Thymus (tissue), 11 donors: ENCODE data around the gene B3GALT6. TPM values are rescaled to one million over a fixed set of nuclear protein-coding genes. Genes with fewer than 3 reads are reported as not detected.
A peak's percentile ranks its signal among the peaks of the same experiment; 100 is the strongest.

Source experiments
- DNase-seq, 9 donors: peaks; one replicate each; pipeline ENCODE4 v3.0.0-alpha.2; 2013; ENCODE audit warnings: low spot score in 9 of 9, low read depth in 6 of 9, missing footprints in 1 of 9
- H3K27ac ChIP-seq, 2 donors: one replicate each; pipeline ENCODE4 v1.5.1; 2013; ENCODE audit warnings: control low read depth in 1 of 2, low read depth in 1 of 2, low read length in 1 of 2, mild to moderate bottlenecking in 1 of 2, moderate library complexity in 1 of 2
- H3K27me3 ChIP-seq, 2 donors: one replicate each; pipeline ENCODE4 v1.5.1; 2013; ENCODE audit warnings: low read length in 1 of 2; ENCODE audit not compliant: control insufficient read depth in 2 of 2, insufficient read depth in 1 of 2
- H3K36me3 ChIP-seq, 2 donors: one replicate each; pipeline ENCODE4 v1.5.1; 2013; ENCODE audit warnings: low read length in 1 of 2, mild to moderate bottlenecking in 1 of 2, moderate library complexity in 1 of 2; ENCODE audit not compliant: control insufficient read depth in 2 of 2, insufficient read depth in 2 of 2
- H3K4me1 ChIP-seq, 2 donors: one replicate each; pipeline ENCODE4 v1.5.1; 2013; ENCODE audit warnings: low read length in 2 of 2; ENCODE audit not compliant: control insufficient read depth in 2 of 2, insufficient read depth in 2 of 2
- H3K4me3 ChIP-seq, 2 donors: one replicate each; pipeline ENCODE4 v1.5.1; 2013; ENCODE audit warnings: low read length in 2 of 2, control low read depth in 1 of 2, mild to moderate bottlenecking in 1 of 2
- H3K9me3 ChIP-seq, 2 donors: one replicate each; pipeline ENCODE4 v1.5.1; 2013; ENCODE audit warnings: low read length in 1 of 2, mild to moderate bottlenecking in 1 of 2; ENCODE audit not compliant: control insufficient read depth in 2 of 2, insufficient read depth in 1 of 2
- WGBS: extraction: QIAGEN DNeasy Blood & Tissue Kit; methylation state at CpG from one replicate; pipeline ENCODE4 v1.1.7; 2013; 5-methylcytosine and 5-hydroxymethylcytosine counted together
- polyA plus RNA-seq: library from polyadenylated mRNA; stranded (reverse); fragments of 200-250 nt; gene quantifications from one replicate; pipeline ENCODE4 v1.2.3, GENCODE V29; 2013
- total RNA-seq: library from RNA; stranded (reverse); fragments of 120-200 nt; gene quantifications from one replicate; pipeline ENCODE4 v1.2.4, GENCODE V29; 2013
- donor health status: healthy.

Gene B3GALT6
- total and polyA plus RNA-seq, 2 donors = 11.8 to 16.3 TPM

DNA sequence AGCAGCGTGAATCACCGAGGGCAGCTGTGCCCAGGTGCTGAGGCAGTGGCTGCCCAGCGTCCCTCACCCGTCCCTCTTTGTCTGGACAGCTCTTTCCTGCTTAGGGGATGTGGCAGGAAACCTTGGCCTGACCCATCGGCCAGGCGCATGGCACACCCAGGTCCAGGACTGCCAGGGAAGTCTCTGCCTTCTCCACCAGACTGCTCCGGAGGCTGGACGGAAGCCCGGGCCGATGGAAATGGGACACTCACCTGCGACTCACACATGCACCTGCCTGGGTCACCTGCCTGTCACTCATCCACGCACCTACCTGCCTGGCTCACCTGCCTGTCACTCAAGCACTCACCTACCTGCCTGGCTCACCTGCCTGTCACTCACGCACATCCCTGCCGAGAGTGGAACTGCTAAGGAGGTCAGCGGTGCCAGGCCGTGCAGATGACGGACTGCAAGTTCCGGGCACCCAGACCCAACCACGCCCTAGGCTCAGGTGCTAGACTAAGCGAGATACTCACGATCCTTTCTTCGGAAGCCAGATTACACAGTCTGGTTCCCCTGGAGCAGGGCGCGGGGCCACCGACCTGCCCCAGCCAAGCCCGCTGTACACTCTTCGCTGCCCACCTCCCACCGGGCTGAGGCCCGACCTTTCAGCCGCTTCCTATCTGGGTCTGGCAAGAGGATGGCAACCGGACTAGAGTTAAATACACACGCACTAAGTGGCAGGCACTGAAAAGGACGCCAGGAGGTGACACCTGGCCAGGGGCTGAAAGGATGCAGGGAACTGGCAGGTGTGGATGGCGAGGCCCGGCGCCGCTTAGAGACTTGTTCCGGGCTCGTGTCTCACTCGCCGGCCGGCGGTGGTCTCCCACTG lies 40.5 kb downstream of the B3GALT6 start:
- Histone ChIP-seq H3K4me3 (peak overlapping the region; percentile 76 to 95), H3K27ac (no peak overlapping the region), H3K4me1 (peaks cover 23 to 39% of the 10 kb centered on the region in 2 donors), H3K27me3 (no peaks in the 10 kb centered on the region), H3K36me3 (peaks cover 17 to 23% of the 10 kb centered on the region in 2 donors), H3K9me3 (no peaks in the 10 kb centered on the region)
- whole genome bisulfite sequencing = 53% methylated on average over 43 of the region's 43 CpGs
- peak in 1 of 9 donors; percentile 41 for DNase-seq

DNA sequence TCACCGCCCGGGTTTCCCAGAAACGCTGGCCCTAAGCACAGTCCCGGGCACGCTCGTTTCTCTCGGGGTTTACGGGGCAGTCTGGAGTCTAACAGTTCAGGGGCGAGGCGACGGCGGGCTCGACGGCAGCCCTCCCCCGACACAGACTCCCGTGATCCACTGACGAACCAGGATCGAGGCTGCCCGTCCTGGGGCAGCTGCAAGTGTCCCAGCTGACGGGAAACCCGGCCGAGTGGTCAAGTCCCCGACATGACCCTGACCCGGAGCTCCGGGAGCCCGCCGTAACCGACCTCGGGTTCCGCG lies 41.1 kb downstream of the B3GALT6 start:
- H3K27me3 ChIP-seq = no peaks in the 10 kb centered on the region
- peaks cover 11 to 18% of the 10 kb centered on the region in 2 donors for H3K36me3 ChIP-seq
- no peak for DNase-seq
- WGBS = under 1% methylated on average over 31 of the region's 31 CpGs
- no peaks in the 10 kb centered on the region for H3K9me3 ChIP-seq
- H3K27ac ChIP-seq = peak overlapping the region in 1 of 2 donors; percentile 79
- H3K4me3 ChIP-seq = peak overlapping the region; percentile 76 to 95
- peaks cover 23 to 39% of the 10 kb centered on the region in 2 donors for H3K4me1 ChIP-seq

DNA sequence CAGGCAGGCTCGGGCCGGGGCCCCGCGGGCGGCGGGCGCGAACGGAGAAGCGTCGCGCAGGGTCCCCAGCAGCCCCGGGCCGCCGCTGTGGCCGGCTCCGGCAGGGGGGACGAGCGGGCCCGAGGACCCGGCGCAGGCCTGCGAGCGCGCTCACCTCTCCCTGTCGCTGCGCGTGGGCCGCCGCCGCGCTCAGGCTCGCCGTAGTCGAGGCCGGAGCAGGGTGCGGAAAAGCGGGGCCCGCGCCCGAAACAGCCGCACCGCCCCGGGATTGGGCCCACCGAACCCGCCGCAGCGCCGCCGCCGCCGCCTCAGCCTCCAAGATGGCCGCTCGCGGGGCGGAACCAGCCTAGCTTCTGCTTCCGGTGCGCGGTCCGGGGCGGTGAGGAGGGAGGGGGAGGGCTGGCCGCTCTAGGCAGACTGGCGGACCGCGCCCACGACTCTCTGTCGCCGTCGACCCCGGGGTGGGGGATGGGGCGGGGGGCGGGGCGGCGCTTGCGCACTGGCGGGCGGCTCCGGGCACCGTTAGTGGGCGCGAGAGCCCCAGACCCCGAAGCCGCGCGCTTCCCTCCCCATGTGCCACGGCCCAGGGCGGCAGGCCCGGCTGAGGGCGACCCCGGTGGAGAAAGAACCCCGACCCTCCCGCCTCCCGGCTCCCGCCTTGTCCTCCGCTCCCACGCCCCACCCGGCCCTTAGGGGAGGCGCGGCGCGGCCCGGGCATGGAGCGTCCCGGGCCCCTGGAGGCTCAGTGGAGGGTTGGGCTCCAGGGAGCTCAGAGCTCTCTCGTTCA lies 41.7 kb downstream of the B3GALT6 start, which contains the start of gene UBE2J2:
UBE2J2 (minus strand) TSS at position 343 of the 787 bp plus-strand sequence. CDS start 5,862 bp downstream, outside the sequence.
- DNase-seq = peak; percentile 68 to 94 (median 85)
- under 1% methylated on average over 105 of the region's 105 CpGs for WGBS
- H3K4me1 ChIP-seq = peaks cover 23 to 39% of the 10 kb centered on the region in 2 donors

DNA sequence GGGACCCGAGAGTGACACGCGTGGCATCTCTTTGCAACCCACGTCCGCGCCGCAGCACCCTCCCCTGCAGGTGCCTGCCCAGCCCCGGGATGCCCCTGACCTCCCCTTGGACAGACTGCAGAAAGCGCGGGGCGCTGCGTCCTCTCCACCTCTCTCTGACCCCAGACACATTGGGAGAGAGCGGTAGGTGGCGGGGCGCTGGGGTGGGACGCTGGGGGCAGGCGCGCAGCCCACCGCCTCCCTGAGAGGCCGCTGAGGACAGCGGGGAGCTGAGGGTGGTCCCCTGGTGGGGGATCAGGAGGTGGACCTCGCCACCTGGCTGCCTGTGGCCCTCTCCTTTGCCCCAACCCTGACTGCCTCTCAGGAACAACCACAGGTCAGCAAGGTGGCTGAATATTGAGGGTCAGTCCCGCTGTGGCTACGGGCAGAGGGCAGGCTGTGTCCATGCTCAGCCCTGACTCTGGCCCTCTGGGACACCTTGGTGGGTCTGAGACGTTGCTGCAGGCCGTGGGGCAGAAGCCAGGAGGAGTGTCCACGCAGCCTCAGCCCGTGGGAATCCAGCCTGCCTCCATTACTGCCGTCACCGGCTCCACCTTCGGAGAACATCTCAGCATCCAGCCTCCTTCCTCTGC lies 42.4 kb downstream of the B3GALT6 start:
- Histone ChIP-seq H3K4me1 (peaks cover 23 to 39% of the 10 kb centered on the region in 2 donors), H3K9me3 (no peaks in the 10 kb centered on the region), H3K27me3 (no peaks in the 10 kb centered on the region), H3K27ac (peak overlapping the region; percentile 26 to 76), H3K36me3 (peaks cover 4 to 15% of the 10 kb centered on the region in 2 donors), H3K4me3 (peak overlapping the region; percentile 63 to 95)
- DNase-seq = no peak
- WGBS = 40% methylated on average over 31 of the region's 31 CpGs

More for the DNA sequence above, 41.7 kb downstream of the B3GALT6 start, which contains the start of gene UBE2J2:
- peaks cover 7 to 15% of the 10 kb centered on the region in 2 donors for H3K36me3 ChIP-seq
- no peaks in the 10 kb centered on the region for H3K9me3 ChIP-seq
- peak within 1 kb of the TSS; percentile 26 to 79 for H3K27ac ChIP-seq
- no peaks in the 10 kb centered on the region for H3K27me3 ChIP-seq
- H3K4me3 ChIP-seq = peak within 1 kb of the TSS; percentile 76 to 95

DNA sequence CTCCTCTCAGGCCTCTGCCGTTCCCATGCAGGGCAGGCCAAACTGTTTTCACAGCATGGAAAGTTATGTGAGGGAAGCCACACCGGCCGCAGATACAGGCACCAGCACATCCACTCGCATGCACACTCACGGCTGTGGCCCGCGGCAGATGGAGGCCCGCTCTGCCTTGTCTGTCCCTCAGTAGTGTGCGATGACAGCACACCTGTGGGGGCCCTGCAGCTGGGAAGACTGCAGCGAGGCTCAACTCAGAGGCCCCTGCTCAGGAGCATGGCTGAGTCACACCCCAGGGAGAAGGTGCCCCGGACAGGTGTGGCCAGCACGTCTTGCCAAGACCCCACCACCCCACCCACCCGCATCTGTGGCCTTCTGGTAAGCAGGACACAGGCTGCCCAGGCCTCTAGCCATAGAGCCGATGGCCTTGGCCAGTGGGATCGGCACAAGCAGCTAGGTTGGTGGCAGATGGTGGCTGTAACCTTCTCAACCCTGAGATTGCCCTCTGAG lies 42.9 kb downstream of the B3GALT6 start:
- H3K36me3 ChIP-seq = peaks cover 4 to 11% of the 10 kb centered on the region in 2 donors
- H3K4me1 ChIP-seq = peaks cover 23 to 39% of the 10 kb centered on the region in 2 donors
- H3K9me3 ChIP-seq = no peaks in the 10 kb centered on the region
- H3K27me3 ChIP-seq = no peaks in the 10 kb centered on the region
- no peak overlapping the region for H3K4me3 ChIP-seq
- WGBS = 87% methylated on average over 15 of the region's 15 CpGs
- H3K27ac ChIP-seq = peak overlapping the region in 1 of 2 donors; percentile 23
- DNase-seq = peak in 4 of 9 donors; percentile 35 to 63 (median 50)

DNA sequence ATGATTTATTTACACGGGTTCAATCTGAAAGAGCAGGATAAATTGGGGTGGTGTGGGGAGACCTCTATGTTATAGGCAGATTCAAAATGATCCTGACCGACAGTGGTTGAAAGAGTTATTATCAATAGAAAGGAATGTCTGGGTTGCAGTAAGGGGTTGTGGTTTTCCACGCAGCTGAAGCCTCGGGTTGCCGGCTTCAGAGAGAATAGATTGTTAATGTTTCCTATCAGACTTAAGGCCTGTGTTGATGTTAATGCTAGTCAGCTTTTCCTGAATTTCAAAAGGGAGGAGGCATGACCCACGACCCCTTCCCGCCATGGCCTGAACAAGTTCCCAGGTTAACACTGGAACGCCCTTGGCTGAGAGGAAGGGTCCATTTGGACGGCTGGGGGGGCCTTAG lies 43.8 kb downstream of the B3GALT6 start:
- Histone ChIP-seq H3K27me3 (no peaks in the 10 kb centered on the region), H3K9me3 (no peaks in the 10 kb centered on the region), H3K4me3 (no peak overlapping the region), H3K36me3 (peaks cover 4 to 7% of the 10 kb centered on the region in 2 donors), H3K4me1 (peaks cover 20 to 35% of the 10 kb centered on the region in 2 donors), H3K27ac (no peak overlapping the region)
- no peak for DNase-seq
- WGBS = 95% methylated on average over 9 of the region's 9 CpGs

DNA sequence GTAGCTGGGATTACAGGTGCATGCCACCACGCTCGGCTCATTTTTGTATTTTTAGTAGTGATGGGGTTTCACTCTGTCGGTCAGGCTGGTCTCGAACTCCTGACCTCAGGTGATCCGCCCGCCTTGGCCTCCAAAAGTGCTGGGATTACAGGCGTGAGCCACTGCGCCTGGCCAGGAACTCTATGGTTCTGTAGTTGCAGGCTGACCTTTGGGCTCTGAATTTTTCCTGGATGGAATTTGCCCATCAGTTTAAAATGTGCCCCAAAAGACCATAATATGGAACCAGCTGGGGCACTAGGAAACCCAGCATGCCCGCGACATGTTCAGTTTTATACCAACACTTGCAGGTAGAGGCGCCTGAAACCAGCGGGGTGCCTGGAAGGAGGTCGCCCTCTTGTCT lies 46.6 kb downstream of the B3GALT6 start:
- Histone ChIP-seq H3K27me3 (no peaks in the 10 kb centered on the region), H3K36me3 (no peaks in the 10 kb centered on the region), H3K4me1 (peaks cover 6 to 16% of the 10 kb centered on the region in 2 donors), H3K9me3 (no peaks in the 10 kb centered on the region), H3K4me3 (no peak overlapping the region), H3K27ac (no peak overlapping the region)
- DNase-seq = no peak
- WGBS = 97% methylated on average over 13 of the region's 13 CpGs

DNA sequence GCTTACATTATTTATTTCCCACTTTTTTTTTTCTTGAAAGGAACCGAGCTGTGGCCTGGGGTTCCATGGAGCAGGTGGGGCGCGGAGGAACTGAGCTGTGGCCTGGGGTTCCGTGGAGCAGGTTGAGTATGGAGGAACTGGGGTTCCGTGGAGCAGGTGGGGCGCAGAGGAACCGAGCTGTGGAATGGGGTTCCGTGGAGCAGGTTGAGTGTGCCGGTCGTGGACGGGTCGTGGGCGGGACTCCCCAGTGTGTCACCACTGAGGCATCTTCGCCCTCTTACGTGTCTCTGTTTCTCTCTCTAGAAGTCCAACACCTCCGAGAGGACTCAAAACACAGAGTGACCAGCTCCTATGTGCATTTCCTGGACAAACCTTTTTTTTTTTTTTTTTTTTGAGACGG lies 47.0 kb downstream of the B3GALT6 start:
- Histone ChIP-seq H3K27me3 (no peaks in the 10 kb centered on the region), H3K4me3 (no peak overlapping the region), H3K27ac (no peak overlapping the region), H3K9me3 (no peaks in the 10 kb centered on the region), H3K4me1 (peaks cover 6 to 15% of the 10 kb centered on the region in 2 donors), H3K36me3 (no peaks in the 10 kb centered on the region)
- 93% methylated on average over 17 of the region's 17 CpGs for WGBS
- no peak for DNase-seq
